Adrenal gland (tissue), 12 donors: Measurements from ENCODE around the gene MAPT. TPM values are rescaled to one million over a fixed set of nuclear protein-coding genes. Genes with fewer than 3 reads are reported as not detected.
"Not testable (repeated sequence)": the region's sequence is repeated elsewhere in the genome, so short reads cannot be mapped to it uniquely, and the experiment has no call there.

Experiments used
- DNase-seq, 7 donors: peaks; one replicate each; pipeline ENCODE4 v3.0.0-alpha.2; 2019 to 2020
- H3K27ac ChIP-seq, 5 donors: fragments of 200-600 bp; sonication (generic) in 4 of 5; 1 replicate in 3 of 5; 2 replicates in 2 of 5; pipeline versions ENCODE4 v1.5.1 to v1.8.0; 2016 to 2020; ENCODE audit warnings: mild to moderate bottlenecking in 1 of 5
- H3K27me3 ChIP-seq: fragments of 200-600 bp; 2 replicates; pipeline ENCODE4 v1.8.0; 2021
- H3K36me3 ChIP-seq, 2 donors: fragments of 200-600 bp; replicated peaks in 1 of 2; 1 replicate in 1 of 2; 2 replicates in 1 of 2; pipeline versions ENCODE4 v1.5.1 to v1.8.0; 2018 to 2022
- H3K4me1 ChIP-seq, 2 donors: fragments of 200-600 bp; replicated peaks in 1 of 2; 1 replicate in 1 of 2; 2 replicates in 1 of 2; pipeline versions ENCODE4 v1.5.1 to v1.8.0; 2018 to 2021
- H3K4me3 ChIP-seq, 4 donors: fragments of 200-600 bp; sonication (generic) in 3 of 4; one replicate each; pipeline ENCODE4 v1.5.1; 2016 to 2018
- H3K9me3 ChIP-seq, 3 donors: fragments of 200-600 bp; sonication (generic) in 1 of 3; replicated peaks in 1 of 3; 1 replicate in 2 of 3; 2 replicates in 1 of 3; pipeline versions ENCODE4 v1.5.1 to v1.8.0; 2016 to 2021
- CTCF ChIP-seq, 6 experiments: fragments of 450-650 bp in 4 of 6; fragments of 200-600 bp in 2 of 6; sonication (generic) in 1 of 6; IDR thresholded peaks; 1 replicate in 5 of 6; 2 replicates in 1 of 6; pipeline versions ENCODE4 v1.5.1 to v1.8.0; 2016 to 2021; ENCODE audit warnings: antibody characterized with exemption in 6 of 6, mild to moderate bottlenecking in 2 of 6, moderate library complexity in 1 of 6
- POLR2A ChIP-seq, 2 donors: fragments of 450-650 bp; IDR thresholded peaks; one replicate each; pipeline ENCODE4 v1.6.1; 2017; ENCODE audit warnings: antibody characterized with exemption in 2 of 2, mild to moderate bottlenecking in 2 of 2, moderate library complexity in 1 of 2
- WGBS, 4 donors: extraction: QIAGEN DNeasy Blood & Tissue Kit in 2 of 4; methylation state at CpG; one replicate each; pipeline versions ENCODE4 v1.1.5 to v1.1.7; 2013 to 2017; 5-methylcytosine and 5-hydroxymethylcytosine counted together
- intact Hi-C, 2 donors: fragments of 100-400 bp; cut with DNase I; formaldehyde crosslinking; loops; one replicate each; pipeline versions ENCODE4 v1.14.1 to v1.15.0; 2022 to 2023
- polyA plus RNA-seq, 3 donors: library from polyadenylated mRNA; stranded (reverse); fragments of 200-250 nt in 2 of 3; fragments of 350-450 nt in 1 of 3; fragmentation: Illumina TruSeq in 1 of 3; extraction: RNeasy Lipid Tissue Mini Kit (QIAGEN cat#74804) in 1 of 3; gene quantifications; one replicate each; pipeline ENCODE4 v1.2.3, GENCODE V29; 2013 to 2014
- total RNA-seq, 9 donors: library from RNA; depleted of rRNA in 4 of 9; stranded (reverse); fragments of >200 nt in 4 of 9; fragments of 120-200 nt in 1 of 9; fragmentation: NEBNext Ultra II Directional in 1 of 9; extraction: Animal tissue kit (Norgen Biotek cat#: 25700) in 1 of 9; gene quantifications; one replicate each; pipeline versions ENCODE4 v1.1.0 to v1.2.4, GENCODE V29; 2013 to 2023
- donor health status: healthy with polysubstance abuse.
- donor health status: Bipolar disorder and iron deficiency.
- donor health status: DM: yes; HTN: yes; CAD: no.
- donor health status: DM: no; HTN: no; CAD: no.
- donor health status: DM: no; HTN: no; CAD: no.
- donor health status: DM: yes; HTN: yes; CAD: no.

Gene MAPT
- total and polyA plus RNA-seq, 12 donors = 0.72 to 17.6 (median 3.3) TPM

- H3K27ac ChIP-seq = no peak overlapping the region
- no peaks in the 10 kb centered on the region for H3K4me1 ChIP-seq
- no peak for DNase-seq
- H3K36me3 ChIP-seq = no peaks in the 10 kb centered on the region
- intact Hi-C loops = no loop called here
- H3K9me3 ChIP-seq = no peaks in the 10 kb centered on the region
- WGBS, 4 donors = 79 to 85% (median 83%) methylated on average over 9 to 11 of the region's 11 CpGs
- no peak for TF ChIP-seq CTCF (IDR thresholded peaks at IDR 0.05)
- H3K4me3 ChIP-seq = no peak overlapping the region
- H3K27me3 ChIP-seq = no peaks in the 10 kb centered on the region
Observed at GRCh38 chr17:46012506-46013079, 118.2 kb downstream of the MAPT start.

- TF ChIP-seq POLR2A (IDR thresholded peaks at IDR 0.05) = no peak
- TF ChIP-seq CTCF (IDR thresholded peaks at IDR 0.05) = no peak
- H3K4me1 ChIP-seq = no peaks in the 10 kb centered on the region
- intact Hi-C loops = no loop called here
- 88 to 90% (median 89%) methylated on average over 4 to 7 of the region's 7 CpGs for WGBS, 4 donors
- H3K27ac ChIP-seq = no peak overlapping the region
- no peaks in the 10 kb centered on the region for H3K9me3 ChIP-seq
- H3K4me3 ChIP-seq = no peak overlapping the region
- no peaks in the 10 kb centered on the region for H3K27me3 ChIP-seq
- DNase-seq = no peak
- no peaks in the 10 kb centered on the region for H3K36me3 ChIP-seq
Observed at GRCh38 chr17:46013127-46013501, 118.8 kb downstream of the MAPT start.

- intact Hi-C loops = no loop called here
- Histone ChIP-seq H3K9me3 (no peaks in the 10 kb centered on the region), H3K4me3 (no peak overlapping the region), H3K36me3 (no peaks in the 10 kb centered on the region), H3K4me1 (no peaks in the 10 kb centered on the region), H3K27me3 (no peaks in the 10 kb centered on the region), H3K27ac (no peak overlapping the region)
- TF ChIP-seq POLR2A (IDR thresholded peaks at IDR 0.05) (no peak), CTCF (IDR thresholded peaks at IDR 0.05) (no peak)
- 74 to 85% (median 81%) methylated on average over 9 of the region's 9 CpGs for WGBS, 4 donors
- no peak for DNase-seq
Observed at GRCh38 chr17:46013502-46014165, 119.3 kb downstream of the MAPT start.

- 81 to 96% (median 90%) methylated on average over 5 to 8 of the region's 8 CpGs for WGBS, 4 donors
Observed at GRCh38 chr17:46019408-46019925, 125.1 kb downstream of the MAPT start.

More at GRCh38 chr17:46019408-46019925, 125.1 kb downstream of the MAPT start:
- DNase-seq, H3K36me3 ChIP-seq, H3K9me3 ChIP-seq, H3K4me1 ChIP-seq, intact Hi-C loops, H3K4me3 ChIP-seq, H3K27me3 ChIP-seq: not testable (repeated sequence)
- peak overlapping the region in 1 of 5 donors; percentile 39 for H3K27ac ChIP-seq
